H1 (cell line): ENCODE results near the gene APOM. TPM values are rescaled to one million over a fixed set of nuclear protein-coding genes. Genes with fewer than 3 reads are reported as not detected.

Experiments used
- CTCF ChIA-PET: fragments of 300-600 bp; sonication (Branson Sonifier 250); formaldehyde crosslinking; loops from one replicate; lab custom pipeline; 2021; ENCODE audit not compliant: partially characterized antibody; lab: Charles Lee
- POLR2A ChIA-PET: fragments of 300-600 bp; sonication (Branson Sonifier 250); formaldehyde crosslinking; loops from one replicate; lab custom pipeline; 2021; ENCODE audit warnings: inconsistent platforms; ENCODE audit not compliant: partially characterized antibody; lab: Charles Lee
- DNase-seq, 2 experiments: peaks; one replicate each; pipeline versions ENCODE4 v3.0.0 to v3.0.0-alpha.2; 2010 to 2022; ENCODE audit warnings: low spot score in 2 of 2, low read depth in 1 of 2, mixed read lengths in 1 of 2
- FAIRE-seq: peaks from 2 replicates; lab custom pipeline; 2011; peaks lifted over from hg19 to GRCh38; lab: Jason Lieb, UNC
- H2AFZ ChIP-seq: 2 replicates; pipeline ENCODE4 v1.8.1; 2012; ENCODE audit warnings: low read length, inconsistent platforms
- H2AK5ac ChIP-seq: 2 replicates; pipeline ENCODE4 v1.6.1; 2013; ENCODE audit warnings: low read depth, low read length
- H2BK120ac ChIP-seq: replicated peaks from 2 replicates; pipeline ENCODE3; 2013; ENCODE audit warnings: low read depth, low read length, inconsistent platforms
- H2BK12ac ChIP-seq: 2 replicates; pipeline ENCODE4 v1.6.1; 2013; ENCODE audit warnings: low read depth, low read length
- H2BK15ac ChIP-seq: 2 replicates; pipeline ENCODE4 v1.6.1; 2013; ENCODE audit warnings: low read length
- H2BK20ac ChIP-seq: 2 replicates; pipeline ENCODE4 v1.6.1; 2013; ENCODE audit warnings: low read length
- H2BK5ac ChIP-seq: 2 replicates; pipeline ENCODE4 v1.6.1; 2013; ENCODE audit warnings: low read depth, low read length
- H3K14ac ChIP-seq: 2 replicates; pipeline ENCODE4 v1.6.1; 2013; ENCODE audit warnings: inconsistent platforms; ENCODE audit not compliant: insufficient read length
- H3K18ac ChIP-seq: 2 replicates; pipeline ENCODE4 v1.6.1; 2013; ENCODE audit warnings: low read length; ENCODE audit errors: extremely low read depth
- H3K23ac ChIP-seq: 2 replicates; pipeline ENCODE4 v1.6.1; 2013; ENCODE audit warnings: inconsistent platforms; ENCODE audit not compliant: insufficient read length
- H3K23me2 ChIP-seq: 2 replicates; pipeline ENCODE4 v1.6.1; 2013; ENCODE audit warnings: low read depth, low read length
- H3K27ac ChIP-seq: 2 replicates; pipeline ENCODE4 v1.6.1; 2011; ENCODE audit warnings: low read depth, low read length, inconsistent platforms
- H3K27me3 ChIP-seq, 4 experiments: replicated peaks in 1 of 4; 1 replicate in 1 of 4; 2 replicates in 3 of 4; pipeline versions ENCODE4 v1.6.1 to v1.8.1; 2011 to 2013; ENCODE audit warnings: low read length in 3 of 4, mild to moderate bottlenecking in 3 of 4, inconsistent platforms in 2 of 4, mixed read lengths in 2 of 4, moderate library complexity in 1 of 4; ENCODE audit not compliant: control insufficient read depth in 3 of 4, insufficient read depth in 3 of 4; ENCODE audit errors: extremely low read depth in 1 of 4
- H3K36me3 ChIP-seq, 4 experiments: 2 replicates each; pipeline versions ENCODE4 v1.6.1 to v1.8.1; 2011 to 2013; ENCODE audit warnings: mild to moderate bottlenecking in 4 of 4, low read length in 3 of 4, moderate library complexity in 2 of 4, control low read depth in 1 of 4, inconsistent platforms in 1 of 4; ENCODE audit not compliant: insufficient read depth in 4 of 4, control insufficient read depth in 2 of 4
- H3K4ac ChIP-seq: replicated peaks from 2 replicates; pipeline ENCODE3; 2013; ENCODE audit warnings: low read length, low read depth, mixed read lengths, inconsistent platforms; ENCODE audit not compliant: insufficient read length
- H3K4me1 ChIP-seq, 4 experiments: replicated peaks in 1 of 4; 1 replicate in 1 of 4; 2 replicates in 3 of 4; pipeline versions ENCODE4 v1.6.1 to v1.8.1; 2011 to 2013; ENCODE audit warnings: low read length in 3 of 4, inconsistent platforms in 2 of 4, mixed read lengths in 1 of 4; ENCODE audit not compliant: insufficient read depth in 4 of 4, control insufficient read depth in 3 of 4
- H3K4me2 ChIP-seq, 2 experiments: 2 replicates each; pipeline versions ENCODE4 v1.6.1 to v1.8.1; 2011 to 2013; ENCODE audit warnings: low read depth in 2 of 2, low read length in 2 of 2, control low read depth in 1 of 2, inconsistent platforms in 1 of 2, mild to moderate bottlenecking in 1 of 2; ENCODE audit not compliant: insufficient read depth in 1 of 2
- H3K4me3 ChIP-seq, 4 experiments: fragments of 200-600, 300-600 bp in 1 of 4; sonication (generic), shearing (Covaris generic), sonication (Bioruptor Twin) in 1 of 4; 2 replicates each; pipeline versions ENCODE4 v1.5.1 to v1.8.1; 2011 to 2016; ENCODE audit warnings: low read length in 4 of 4, low read depth in 3 of 4, control low read depth in 2 of 4, inconsistent platforms in 2 of 4, mild to moderate bottlenecking in 2 of 4, mixed read lengths in 1 of 4, moderate library complexity in 1 of 4; ENCODE audit not compliant: insufficient read depth in 2 of 4; ENCODE audit errors: extremely low read depth in 1 of 4
- H3K56ac ChIP-seq: replicated peaks from 2 replicates; pipeline ENCODE3; 2013; ENCODE audit warnings: low read depth, mild to moderate bottlenecking, mixed read lengths, low read length, inconsistent platforms; ENCODE audit not compliant: insufficient read length
- H3K79me1 ChIP-seq: 2 replicates; pipeline ENCODE4 v1.6.1; 2013; ENCODE audit warnings: low read depth, low read length, control low read depth
- H3K79me2 ChIP-seq, 2 experiments: 2 replicates each; pipeline versions ENCODE4 v1.6.1 to v1.8.1; 2012 to 2013; ENCODE audit warnings: low read length in 2 of 2, mild to moderate bottlenecking in 2 of 2, inconsistent platforms in 1 of 2; ENCODE audit not compliant: insufficient read depth in 2 of 2, control insufficient read depth in 1 of 2
- H3K9ac ChIP-seq, 4 experiments: replicated peaks in 1 of 4; 1 replicate in 1 of 4; 2 replicates in 3 of 4; pipeline versions ENCODE4 v1.6.1 to v1.8.1; 2011 to 2013; ENCODE audit warnings: low read depth in 3 of 4, low read length in 3 of 4, control low read depth in 2 of 4, mild to moderate bottlenecking in 2 of 4, moderate library complexity in 2 of 4, inconsistent platforms in 1 of 4; ENCODE audit errors: extremely low read depth in 1 of 4
- H3K9me3 ChIP-seq, 2 experiments: 2 replicates each; pipeline versions ENCODE4 v1.6.1 to v1.8.1; 2012 to 2013; ENCODE audit warnings: mild to moderate bottlenecking in 2 of 2, moderate library complexity in 2 of 2, control low read depth in 1 of 2, inconsistent platforms in 1 of 2, low read depth in 1 of 2, low read length in 1 of 2, mixed read lengths in 1 of 2; ENCODE audit not compliant: insufficient read depth in 2 of 2
- H4K20me1 ChIP-seq, 2 experiments: replicated peaks in 1 of 2; 2 replicates each; pipeline versions ENCODE3 to v1.8.1; 2011 to 2013; ENCODE audit warnings: inconsistent platforms in 2 of 2, low read length in 2 of 2, mild to moderate bottlenecking in 1 of 2; ENCODE audit not compliant: insufficient read depth in 2 of 2, control insufficient read depth in 1 of 2
- H4K5ac ChIP-seq: 2 replicates; pipeline ENCODE4 v1.6.1; 2013; ENCODE audit warnings: low read length, low read depth, mixed read lengths, inconsistent platforms; ENCODE audit not compliant: insufficient read length
- H4K8ac ChIP-seq: 2 replicates; pipeline ENCODE4 v1.8.0; 2013; ENCODE audit warnings: mild to moderate bottlenecking, moderate library complexity, low read length, inconsistent platforms; ENCODE audit not compliant: insufficient read depth; ENCODE audit errors: extremely low read depth
- H4K91ac ChIP-seq: replicated peaks from 2 replicates; pipeline ENCODE3; 2013; ENCODE audit warnings: low read length, mixed read lengths, inconsistent platforms; ENCODE audit not compliant: insufficient read length
- GABPA ChIP-seq: IDR thresholded peaks from 2 replicates; pipeline ENCODE4 v1.6.1; 2011; ENCODE audit warnings: mild to moderate bottlenecking, low read length, moderate library complexity, borderline replicate concordance; ENCODE audit not compliant: insufficient read depth
- WGBS, 2 experiments: shearing (Covaris generic) in 1 of 2; methylation state at CpG; one replicate each; pipeline versions ENCODE4 v1.1.6 to v1.1.7; 2013 to 2015; ENCODE audit warnings: low lambda C conversion rate in 2 of 2, mixed read lengths in 2 of 2, inconsistent platforms in 1 of 2, low coverage in 1 of 2, missing lambda C conversion rate in 1 of 2; ENCODE audit not compliant: insufficient replicate concordance in 2 of 2, insufficient coverage in 1 of 2, insufficient read length in 1 of 2; ENCODE audit errors: extremely low coverage in 1 of 2, missing lambda C conversion rate in 1 of 2; 5-methylcytosine and 5-hydroxymethylcytosine counted together
- polyA plus RNA-seq, 7 experiments: library from polyadenylated mRNA; depleted of rRNA in 3 of 7; stranded (reverse) in 5 of 7; unstranded in 2 of 7; fragments of >200 nt in 5 of 7; fragments of 200-250 nt in 2 of 7; gene quantifications; 1 replicate in 5 of 7; 2 replicates in 1 of 7; 4 replicates in 1 of 7; pipeline versions ENCODE4 v1.2.1 to v1.2.3, GENCODE V29; 2011 to 2013; ENCODE audit warnings: missing spikeins in 2 of 7, mixed read lengths in 2 of 7
- total RNA-seq: library from RNA; stranded (reverse); fragmentation: NEBNext Ultra II Directional; extraction: Animal tissue kit (Norgen Biotek cat#: 25700); gene quantifications from 2 replicates; pipeline ENCODE4 v1.2.1, GENCODE V29; 2021
- TF ChIP-seq, protein P1 (sequence below), 3 experiments: IDR thresholded peaks; 1 replicate in 2 of 3; 2 replicates in 1 of 3; pipeline versions ENCODE4 v1.5.1 to v1.6.1; 2011; ENCODE audit warnings: low read length in 3 of 3, mild to moderate bottlenecking in 3 of 3, inconsistent platforms in 2 of 3, low read depth in 1 of 3, moderate library complexity in 1 of 3; ENCODE audit not compliant: insufficient read depth in 1 of 3; ENCODE audit errors: control extremely low read depth in 1 of 3

APOM gene
- total and polyA plus RNA-seq, 2 of the 8 experiments (the other 6 are each of a cell fraction or from before 2014, with no cell fraction given): 3.4 to 12.0 TPM

DNA sequence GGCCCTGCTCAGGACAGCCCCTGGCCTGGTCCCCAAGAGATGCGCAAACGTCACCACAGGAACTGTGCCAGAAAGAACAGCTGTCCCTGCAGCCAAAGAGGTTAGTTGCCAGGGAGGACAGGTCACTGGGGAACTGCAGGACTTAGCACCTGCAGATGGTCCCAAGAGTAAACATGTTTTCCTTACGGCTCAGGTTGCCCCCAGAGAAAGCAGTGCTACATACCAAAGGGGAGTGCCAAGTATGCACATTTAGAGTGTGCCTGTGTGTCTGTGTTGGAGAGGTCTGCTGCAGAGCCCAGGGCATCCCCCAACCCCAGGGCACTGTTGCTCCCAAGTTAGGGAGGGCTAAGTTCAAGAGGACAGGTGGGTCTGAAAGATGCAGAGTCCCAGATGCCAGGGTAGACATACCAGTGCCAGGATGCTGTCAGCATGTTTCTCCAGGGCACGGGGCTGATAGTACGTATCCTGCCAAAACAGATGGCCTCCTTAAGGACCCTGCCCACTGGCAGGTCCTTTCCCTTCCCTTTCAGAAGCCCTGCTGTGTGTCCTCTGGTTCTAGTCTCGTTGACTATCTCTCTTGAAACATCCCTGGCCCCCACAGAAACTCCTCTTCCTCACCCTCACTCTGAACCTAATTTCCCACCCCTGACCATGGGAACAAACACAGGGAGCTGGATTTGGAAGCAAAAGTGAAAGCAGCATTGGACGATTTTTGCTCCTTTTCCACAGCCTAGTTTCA is 46.1 kb downstream of the APOM start:
- Histone ChIP-seq H3K79me1 (peaks cover 6% of the 10 kb centered on the region), H3K4me1 (peaks cover 2 to 5% (median 3%) of the 10 kb centered on the region in 4 experiments; a peak in 4 of 7 replicates), H2BK12ac (no peak overlapping the region), H3K4me2 (peak overlapping the region; percentile 68 to 82), H3K27me3 (no peaks in the 10 kb centered on the region), H4K8ac (no peak overlapping the region), H3K14ac (no peak overlapping the region), H3K23ac (no peak overlapping the region), H3K23me2 (peaks cover 8% of the 10 kb centered on the region; the same call in 1 of the 2 replicates), H3K4me3 (peak overlapping the region; percentile 69 to 94 (median 90)), H2AFZ (no peak overlapping the region), H3K9ac (peak overlapping the region in 3 of 4 experiments; percentile 65 to 85 (median 80); a peak in 6 of 7 replicates), H4K5ac (no peak overlapping the region), H2BK20ac (no peak overlapping the region), H3K9me3 (no peaks in the 10 kb centered on the region), H3K18ac (no peak overlapping the region), H3K79me2 (peaks cover 0 to 7% of the 10 kb centered on the region in 2 experiments; a peak in 2 of 4 replicates), H2BK120ac (no peak overlapping the region), H2BK15ac (peak overlapping the region; percentile 19; the same call in 1 of the 2 replicates), H3K56ac (peak overlapping the region; percentile 22), H3K36me3 (peaks cover 0 to 5% (median under 1%) of the 10 kb centered on the region in 4 experiments; a peak in 3 of 8 replicates), H3K4ac (no peak overlapping the region), H2BK5ac (0 out of 2 replicates have a peak overlapping the region, but pooled peaks have one; percentile 31), H2AK5ac (0 out of 2 replicates have a peak overlapping the region, but pooled peaks have one; percentile 46), H3K27ac (no peak overlapping the region), H4K20me1 (no peaks in the 10 kb centered on the region), H4K91ac (no peak overlapping the region)
- FAIRE-seq: no peak
- WGBS, 2 experiments: 75% methylated on average over 7 of the region's 7 CpGs; no CpG with 5 or more reads in 1 of the 2 experiments
- ChIA-PET CTCF (interaction anchor here (1.3 to 1.8 kb wide), 2 partner anchors 12 to 28 kb away, joined by 5 read pairs; no protein-coding TSS in a partner anchor), POLR2A (interaction anchor here (0.7 to 3.2 kb wide), 9 partner anchors 10 to 137 kb away, joined by 3 to 36 read pairs (median 3); partner anchors contain the start of genes DDAH2, GPANK1, LSM2 and LY6G5C)
- TF ChIP-seq GABPA: no peak
- TF ChIP-seq, protein P1, sequence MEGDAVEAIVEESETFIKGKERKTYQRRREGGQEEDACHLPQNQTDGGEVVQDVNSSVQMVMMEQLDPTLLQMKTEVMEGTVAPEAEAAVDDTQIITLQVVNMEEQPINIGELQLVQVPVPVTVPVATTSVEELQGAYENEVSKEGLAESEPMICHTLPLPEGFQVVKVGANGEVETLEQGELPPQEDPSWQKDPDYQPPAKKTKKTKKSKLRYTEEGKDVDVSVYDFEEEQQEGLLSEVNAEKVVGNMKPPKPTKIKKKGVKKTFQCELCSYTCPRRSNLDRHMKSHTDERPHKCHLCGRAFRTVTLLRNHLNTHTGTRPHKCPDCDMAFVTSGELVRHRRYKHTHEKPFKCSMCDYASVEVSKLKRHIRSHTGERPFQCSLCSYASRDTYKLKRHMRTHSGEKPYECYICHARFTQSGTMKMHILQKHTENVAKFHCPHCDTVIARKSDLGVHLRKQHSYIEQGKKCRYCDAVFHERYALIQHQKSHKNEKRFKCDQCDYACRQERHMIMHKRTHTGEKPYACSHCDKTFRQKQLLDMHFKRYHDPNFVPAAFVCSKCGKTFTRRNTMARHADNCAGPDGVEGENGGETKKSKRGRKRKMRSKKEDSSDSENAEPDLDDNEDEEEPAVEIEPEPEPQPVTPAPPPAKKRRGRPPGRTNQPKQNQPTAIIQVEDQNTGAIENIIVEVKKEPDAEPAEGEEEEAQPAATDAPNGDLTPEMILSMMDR (IDR thresholded peaks at IDR 0.05; ENCODE audit: control extremely low read depth in 1 of 3, insufficient read depth in 1 of 3, low read depth in 1 of 3, low read length in 3 of 3): no peak
- no peak for DNase-seq
